GM23338 (cell line): ENCODE results near the gene CFAP74.

ENCODE experiments used
- CREB1 ChIP-seq: fragments of 250-450 bp; sonication (Bioruptor Pico); IDR thresholded peaks from 2 replicates; pipeline ENCODE4 v1.5.0; 2020; ENCODE audit warnings: low read depth, mild to moderate bottlenecking, moderate library complexity
- CTCF ChIP-seq, 2 experiments: fragments of 200-600 bp in 1 of 2; sonication (generic) in 1 of 2; conservative IDR thresholded peaks; 2 replicates each; pipeline versions ENCODE4 v1.5.1 to v1.6.1; 2016 to 2017; ENCODE audit warnings: antibody characterized with exemption in 2 of 2, low read depth in 2 of 2, mild to moderate bottlenecking in 2 of 2, moderate library complexity in 1 of 2
- EZH2 ChIP-seq: fragments of 200-600 bp; sonication (generic); IDR thresholded peaks from one replicate; pipeline ENCODE4 v1.8.0; 2017; ENCODE audit warnings: antibody characterized with exemption, mild to moderate bottlenecking, low read depth; ENCODE audit not compliant: unreplicated experiment
- EZH2phosphoT487 ChIP-seq: fragments of 200-600 bp; sonication (generic); IDR thresholded peaks from one replicate; pipeline ENCODE4 v1.8.1; 2018; ENCODE audit warnings: antibody characterized with exemption; ENCODE audit not compliant: unreplicated experiment
- JUNB ChIP-seq: IDR thresholded peaks from one replicate; pipeline ENCODE4 v1.6.1; 2016; ENCODE audit warnings: antibody characterized with exemption; ENCODE audit not compliant: unreplicated experiment
- POLR2AphosphoS5 ChIP-seq: IDR thresholded peaks from 2 replicates; pipeline ENCODE4 v1.6.1; 2016; ENCODE audit warnings: antibody characterized with exemption, low read depth
- REST ChIP-seq: IDR thresholded peaks from one replicate; pipeline ENCODE4 v1.6.1; 2018; ENCODE audit warnings: antibody characterized with exemption; ENCODE audit not compliant: unreplicated experiment
- ZNF331 ChIP-seq: fragments of 250-450 bp; sonication (Bioruptor Pico); IDR thresholded peaks from 2 replicates; pipeline ENCODE4 v1.5.0; 2020; ENCODE audit warnings: low read depth, mild to moderate bottlenecking, moderate library complexity
- TF ChIP-seq, protein P1 (sequence below): IDR thresholded peaks from 2 replicates; pipeline ENCODE4 v1.6.1; 2016; ENCODE audit warnings: antibody characterized with exemption
- TF ChIP-seq, protein P2 (sequence below): fragments of 250-450 bp; sonication (Bioruptor Pico); IDR thresholded peaks from 2 replicates; pipeline ENCODE4 v1.5.0; 2020; ENCODE audit warnings: mild to moderate bottlenecking, moderate library complexity

DNA sequence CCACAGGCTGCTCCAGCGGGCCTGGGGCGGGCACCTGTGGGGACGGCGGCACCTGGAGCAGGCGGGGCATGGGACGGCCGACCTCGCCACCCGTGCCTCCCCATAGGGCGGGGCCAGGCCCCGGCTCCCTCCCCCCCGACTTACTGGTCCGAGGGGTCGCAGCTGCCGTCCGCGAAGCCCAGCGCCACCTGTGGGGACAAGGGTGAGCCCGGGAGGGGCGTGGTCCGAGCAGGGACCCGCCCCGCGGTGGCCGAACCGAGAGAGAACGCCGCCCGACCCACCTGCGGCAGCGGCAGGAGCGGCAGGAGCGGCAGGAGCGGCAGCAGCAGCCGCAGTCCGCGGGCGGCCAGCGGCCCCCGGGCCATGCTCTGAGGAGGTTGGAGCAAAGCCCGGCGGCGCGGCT is 84.7 kb downstream of the CFAP74 start, which contains the start of gene TMEM52:
- TF ChIP-seq POLR2AphosphoS5 = 0 out of 2 replicates have a peak, but pooled peaks have one; percentile 49
- TF ChIP-seq CTCF (conservative IDR thresholded peaks at IDR 0.05; ENCODE audit: low read depth in 2 of 2) = peak; percentile 16 to 41; a peak in 3 of 4 replicates
- no peak for TF ChIP-seq JUNB
- TF ChIP-seq EZH2 = no peak
- no peak for TF ChIP-seq EZH2phosphoT487
- no peak for TF ChIP-seq CREB1 (CRISPR knock-in tag)
- no peak for TF ChIP-seq REST
- TF ChIP-seq, protein P1, sequence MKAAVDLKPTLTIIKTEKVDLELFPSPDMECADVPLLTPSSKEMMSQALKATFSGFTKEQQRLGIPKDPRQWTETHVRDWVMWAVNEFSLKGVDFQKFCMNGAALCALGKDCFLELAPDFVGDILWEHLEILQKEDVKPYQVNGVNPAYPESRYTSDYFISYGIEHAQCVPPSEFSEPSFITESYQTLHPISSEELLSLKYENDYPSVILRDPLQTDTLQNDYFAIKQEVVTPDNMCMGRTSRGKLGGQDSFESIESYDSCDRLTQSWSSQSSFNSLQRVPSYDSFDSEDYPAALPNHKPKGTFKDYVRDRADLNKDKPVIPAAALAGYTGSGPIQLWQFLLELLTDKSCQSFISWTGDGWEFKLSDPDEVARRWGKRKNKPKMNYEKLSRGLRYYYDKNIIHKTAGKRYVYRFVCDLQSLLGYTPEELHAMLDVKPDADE = no peak
- no peak for TF ChIP-seq ZNF331
- TF ChIP-seq, protein P2, sequence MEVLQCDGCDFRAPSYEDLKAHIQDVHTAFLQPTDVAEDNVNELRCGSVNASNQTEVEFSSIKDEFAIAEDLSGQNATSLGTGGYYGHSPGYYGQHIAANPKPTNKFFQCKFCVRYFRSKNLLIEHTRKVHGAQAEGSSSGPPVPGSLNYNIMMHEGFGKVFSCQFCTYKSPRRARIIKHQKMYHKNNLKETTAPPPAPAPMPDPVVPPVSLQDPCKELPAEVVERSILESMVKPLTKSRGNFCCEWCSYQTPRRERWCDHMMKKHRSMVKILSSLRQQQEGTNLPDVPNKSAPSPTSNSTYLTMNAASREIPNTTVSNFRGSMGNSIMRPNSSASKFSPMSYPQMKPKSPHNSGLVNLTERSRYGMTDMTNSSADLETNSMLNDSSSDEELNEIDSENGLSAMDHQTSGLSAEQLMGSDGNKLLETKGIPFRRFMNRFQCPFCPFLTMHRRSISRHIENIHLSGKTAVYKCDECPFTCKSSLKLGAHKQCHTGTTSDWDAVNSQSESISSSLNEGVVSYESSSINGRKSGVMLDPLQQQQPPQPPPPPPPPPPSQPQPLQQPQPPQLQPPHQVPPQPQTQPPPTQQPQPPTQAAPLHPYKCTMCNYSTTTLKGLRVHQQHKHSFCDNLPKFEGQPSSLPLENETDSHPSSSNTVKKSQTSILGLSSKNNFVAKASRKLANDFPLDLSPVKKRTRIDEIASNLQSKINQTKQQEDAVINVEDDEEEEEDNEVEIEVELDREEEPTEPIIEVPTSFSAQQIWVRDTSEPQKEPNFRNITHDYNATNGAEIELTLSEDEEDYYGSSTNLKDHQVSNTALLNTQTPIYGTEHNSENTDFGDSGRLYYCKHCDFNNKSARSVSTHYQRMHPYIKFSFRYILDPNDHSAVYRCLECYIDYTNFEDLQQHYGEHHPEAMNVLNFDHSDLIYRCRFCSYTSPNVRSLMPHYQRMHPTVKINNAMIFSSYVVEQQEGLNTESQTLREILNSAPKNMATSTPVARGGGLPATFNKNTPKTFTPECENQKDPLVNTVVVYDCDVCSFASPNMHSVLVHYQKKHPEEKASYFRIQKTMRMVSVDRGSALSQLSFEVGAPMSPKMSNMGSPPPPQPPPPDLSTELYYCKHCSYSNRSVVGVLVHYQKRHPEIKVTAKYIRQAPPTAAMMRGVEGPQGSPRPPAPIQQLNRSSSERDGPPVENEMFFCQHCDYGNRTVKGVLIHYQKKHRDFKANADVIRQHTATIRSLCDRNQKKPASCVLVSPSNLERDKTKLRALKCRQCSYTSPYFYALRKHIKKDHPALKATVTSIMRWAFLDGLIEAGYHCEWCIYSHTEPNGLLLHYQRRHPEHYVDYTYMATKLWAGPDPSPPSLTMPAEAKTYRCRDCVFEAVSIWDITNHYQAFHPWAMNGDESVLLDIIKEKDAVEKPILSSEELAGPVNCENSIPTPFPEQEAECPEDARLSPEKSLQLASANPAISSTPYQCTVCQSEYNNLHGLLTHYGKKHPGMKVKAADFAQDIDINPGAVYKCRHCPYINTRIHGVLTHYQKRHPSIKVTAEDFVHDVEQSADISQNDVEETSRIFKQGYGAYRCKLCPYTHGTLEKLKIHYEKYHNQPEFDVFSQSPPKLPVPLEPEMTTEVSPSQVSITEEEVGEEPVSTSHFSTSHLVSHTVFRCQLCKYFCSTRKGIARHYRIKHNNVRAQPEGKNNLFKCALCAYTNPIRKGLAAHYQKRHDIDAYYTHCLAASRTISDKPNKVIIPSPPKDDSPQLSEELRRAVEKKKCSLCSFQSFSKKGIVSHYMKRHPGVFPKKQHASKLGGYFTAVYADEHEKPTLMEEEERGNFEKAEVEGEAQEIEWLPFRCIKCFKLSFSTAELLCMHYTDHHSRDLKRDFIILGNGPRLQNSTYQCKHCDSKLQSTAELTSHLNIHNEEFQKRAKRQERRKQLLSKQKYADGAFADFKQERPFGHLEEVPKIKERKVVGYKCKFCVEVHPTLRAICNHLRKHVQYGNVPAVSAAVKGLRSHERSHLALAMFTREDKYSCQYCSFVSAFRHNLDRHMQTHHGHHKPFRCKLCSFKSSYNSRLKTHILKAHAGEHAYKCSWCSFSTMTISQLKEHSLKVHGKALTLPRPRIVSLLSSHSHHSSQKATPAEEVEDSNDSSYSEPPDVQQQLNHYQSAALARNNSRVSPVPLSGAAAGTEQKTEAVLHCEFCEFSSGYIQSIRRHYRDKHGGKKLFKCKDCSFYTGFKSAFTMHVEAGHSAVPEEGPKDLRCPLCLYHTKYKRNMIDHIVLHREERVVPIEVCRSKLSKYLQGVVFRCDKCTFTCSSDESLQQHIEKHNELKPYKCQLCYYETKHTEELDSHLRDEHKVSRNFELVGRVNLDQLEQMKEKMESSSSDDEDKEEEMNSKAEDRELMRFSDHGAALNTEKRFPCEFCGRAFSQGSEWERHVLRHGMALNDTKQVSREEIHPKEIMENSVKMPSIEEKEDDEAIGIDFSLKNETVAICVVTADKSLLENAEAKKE (CRISPR knock-in tag) = no peak
